Type B pancreatic cell (in vitro differentiated cells): ENCODE data around the gene ISG15. TPM values are rescaled to one million over a fixed set of nuclear protein-coding genes. Genes with fewer than 3 reads are reported as not detected.

Source experiments
- DNase-seq: peaks from one replicate; pipeline ENCODE4 v3.0.0; 2021; ENCODE audit warnings: mixed read lengths; ENCODE audit not compliant: unreplicated experiment; ENCODE audit errors: extremely low spot score
- H3K27ac Mint-ChIP-seq: 2 replicates; pipeline ENCODE4 v1.8.0; 2021; ENCODE audit warnings: mild to moderate bottlenecking, mixed read lengths
- H3K27me3 Mint-ChIP-seq: 2 replicates; pipeline ENCODE4 v1.8.0; 2021; ENCODE audit warnings: mixed read lengths
- H3K36me3 Mint-ChIP-seq: 2 replicates; pipeline ENCODE4 v1.8.0; 2021; ENCODE audit warnings: mixed read lengths
- H3K4me1 Mint-ChIP-seq: one replicate; pipeline ENCODE4 v1.8.0; 2021; ENCODE audit warnings: mixed read lengths; ENCODE audit not compliant: unreplicated experiment
- H3K4me3 Mint-ChIP-seq: 2 replicates; pipeline ENCODE4 v1.8.0; 2021; ENCODE audit warnings: mild to moderate bottlenecking, mixed read lengths
- H3K9me3 Mint-ChIP-seq: 2 replicates; pipeline ENCODE4 v1.8.0; 2021; ENCODE audit warnings: mixed read lengths
- CTCF ChIP-seq: fragments of 200-600 bp; sonication (generic); conservative IDR thresholded peaks from 2 replicates; pipeline ENCODE4 v1.5.0; 2021; ENCODE audit warnings: antibody characterized with exemption, mild to moderate bottlenecking
- total RNA-seq: library from RNA; stranded (reverse); gene quantifications from 2 replicates; pipeline ENCODE4 v1.2.1, GENCODE V29; 2021; ENCODE audit warnings: low replicate concordance

The ISG15 gene
- total RNA-seq, 1 donor from 2014 or later = 20.8 TPM

GRCh38 chr1:1050577-1051052 lies 37.3 kb downstream of the ISG15 start:
- no peak overlapping the region for H3K4me3 Mint-ChIP-seq
- no peaks in the 10 kb centered on the region for H3K9me3 Mint-ChIP-seq
- no peak for DNase-seq
- no peaks in the 10 kb centered on the region for H3K27me3 Mint-ChIP-seq
- no peak for TF ChIP-seq CTCF
- H3K36me3 Mint-ChIP-seq = peaks cover 10% of the 10 kb centered on the region
- no peaks in the 10 kb centered on the region for H3K4me1 Mint-ChIP-seq
- H3K27ac Mint-ChIP-seq = no peak overlapping the region

- H3K36me3 Mint-ChIP-seq = peaks cover 10% of the 10 kb centered on the region
- H3K27me3 Mint-ChIP-seq = peaks cover 3% of the 10 kb centered on the region
- H3K27ac Mint-ChIP-seq = no peak overlapping the region
- H3K4me3 Mint-ChIP-seq = no peak overlapping the region
- no peaks in the 10 kb centered on the region for H3K9me3 Mint-ChIP-seq
- TF ChIP-seq CTCF = no peak
- no peaks in the 10 kb centered on the region for H3K4me1 Mint-ChIP-seq
- no peak for DNase-seq
Observed at GRCh38 chr1:1051127-1051810, 38.0 kb downstream of the ISG15 start.

GRCh38 chr1:1052003-1052840 lies 38.9 kb downstream of the ISG15 start:
- Mint-ChIP-seq H3K4me3 (no peak overlapping the region), H3K27ac (peak overlapping the region; percentile 2), H3K27me3 (peaks cover 5% of the 10 kb centered on the region)

GRCh38 chr1:1053022-1053421 lies 39.7 kb downstream of the ISG15 start:
- Mint-ChIP-seq H3K36me3 (peaks cover 10% of the 10 kb centered on the region), H3K9me3 (no peaks in the 10 kb centered on the region), H3K4me1 (peaks cover under 1% of the 10 kb centered on the region), H3K27me3 (peaks cover 13% of the 10 kb centered on the region), H3K4me3 (no peak overlapping the region), H3K27ac (no peak overlapping the region)
- DNase-seq = no peak
- TF ChIP-seq CTCF = no peak

More at GRCh38 chr1:1052003-1052840, 38.9 kb downstream of the ISG15 start:
- no peaks in the 10 kb centered on the region for H3K4me1 Mint-ChIP-seq
- peaks cover 10% of the 10 kb centered on the region for H3K36me3 Mint-ChIP-seq
- no peak for DNase-seq
- no peak for TF ChIP-seq CTCF
- no peaks in the 10 kb centered on the region for H3K9me3 Mint-ChIP-seq

- Mint-ChIP-seq H3K27ac (no peak overlapping the region), H3K4me1 (peaks cover 5% of the 10 kb centered on the region), H3K4me3 (no peak overlapping the region), H3K36me3 (peaks cover 10% of the 10 kb centered on the region), H3K9me3 (no peaks in the 10 kb centered on the region), H3K27me3 (peaks cover 20% of the 10 kb centered on the region)
- TF ChIP-seq CTCF = no peak
- DNase-seq = no peak
Observed at GRCh38 chr1:1053682-1054081, 40.4 kb downstream of the ISG15 start.
